Ascending aorta (tissue), 2 donors: ENCODE results near the gene HDAC11. TPM values are rescaled to one million over a fixed set of nuclear protein-coding genes. Genes with fewer than 3 reads are reported as not detected.

Experiments used
- DNase-seq, 2 donors: peaks; one replicate each; pipeline ENCODE4 v3.0.0-alpha.2; 2019; ENCODE audit warnings: low spot score in 2 of 2
- H3K27ac ChIP-seq, 2 donors: fragments of 200-600 bp; sonication (generic); one replicate each; pipeline ENCODE4 v1.5.1; 2016 to 2017; ENCODE audit warnings: mild to moderate bottlenecking in 1 of 2
- H3K27me3 ChIP-seq: fragments of 200-600 bp; sonication (generic); one replicate; pipeline ENCODE4 v1.5.1; 2017
- H3K36me3 ChIP-seq, 2 donors: fragments of 200-600 bp; sonication (generic); one replicate each; pipeline ENCODE4 v1.5.1; 2016
- H3K4me1 ChIP-seq, 2 donors: fragments of 200-600 bp; sonication (generic); one replicate each; pipeline ENCODE4 v1.5.1; 2016 to 2017; ENCODE audit warnings: mild to moderate bottlenecking in 1 of 2
- H3K4me3 ChIP-seq, 2 donors: fragments of 200-600 bp; sonication (generic); one replicate each; pipeline ENCODE4 v1.5.1; 2016 to 2017; ENCODE audit warnings: mild to moderate bottlenecking in 1 of 2
- H3K9me3 ChIP-seq, 2 donors: fragments of 200-600 bp; sonication (generic); one replicate each; pipeline ENCODE4 v1.5.1; 2016
- CTCF ChIP-seq, 3 experiments: fragments of 200-600 bp in 2 of 3; fragments of 450-650 bp in 1 of 3; sonication (generic) in 2 of 3; IDR thresholded peaks; one replicate each; pipeline ENCODE4 v1.5.1; 2016 to 2019; ENCODE audit warnings: antibody characterized with exemption in 3 of 3, mild to moderate bottlenecking in 1 of 3, moderate library complexity in 1 of 3
- intact Hi-C: fragments of 100-400 bp; cut with DNase I; formaldehyde crosslinking; loops from one replicate; pipeline ENCODE4 v1.15.1; 2023
- total RNA-seq: library from RNA; depleted of rRNA; stranded (reverse); fragments of >200 nt; gene quantifications from one replicate; pipeline ENCODE4 v1.1.0, GENCODE V29; 2016

The HDAC11 gene
- total RNA-seq, 1 donor from 2014 or later: 15.8 TPM

- Histone ChIP-seq H3K36me3 (no peaks in the 10 kb centered on the region), H3K27ac (peak overlapping the region in 1 of 2 donors; percentile 31), H3K4me3 (no peak overlapping the region), H3K27me3 (no peaks in the 10 kb centered on the region), H3K4me1 (peaks cover 4 to 8% of the 10 kb centered on the region in 2 donors), H3K9me3 (no peaks in the 10 kb centered on the region)
- peak in 1 of 2 donors; percentile 58 for DNase-seq
- TF ChIP-seq CTCF (IDR thresholded peaks at IDR 0.05): no peak
- intact Hi-C loops: no loop called here
These were observed 60.3 kb downstream of the HDAC11 start for GRCh38 chr3:13540297-13540995.

- Histone ChIP-seq H3K36me3 (no peaks in the 10 kb centered on the region), H3K4me1 (peaks cover 4 to 7% of the 10 kb centered on the region in 2 donors), H3K9me3 (no peaks in the 10 kb centered on the region), H3K4me3 (no peak overlapping the region), H3K27me3 (no peaks in the 10 kb centered on the region), H3K27ac (no peak overlapping the region)
- TF ChIP-seq CTCF (IDR thresholded peaks at IDR 0.05): no peak
- DNase-seq: no peak
- intact Hi-C loops: no loop called here
These were observed 61.6 kb downstream of the HDAC11 start for GRCh38 chr3:13541691-13542090.

- H3K36me3 ChIP-seq: no peaks in the 10 kb centered on the region
- TF ChIP-seq CTCF (IDR thresholded peaks at IDR 0.05): no peak
- no peaks in the 10 kb centered on the region for H3K9me3 ChIP-seq
- peaks cover 2 to 4% of the 10 kb centered on the region in 2 donors for H3K4me1 ChIP-seq
- no peak for DNase-seq
- intact Hi-C loops: no loop called here
- no peaks in the 10 kb centered on the region for H3K27me3 ChIP-seq
- no peak overlapping the region for H3K27ac ChIP-seq
- no peak overlapping the region for H3K4me3 ChIP-seq
These were observed 62.0 kb downstream of the HDAC11 start for GRCh38 chr3:13542142-13542541.

- intact Hi-C loops: no loop called here
- no peak for TF ChIP-seq CTCF (IDR thresholded peaks at IDR 0.05)
- H3K27ac ChIP-seq: peak overlapping the region; percentile 31 to 59
- peaks cover 2 to 4% of the 10 kb centered on the region in 2 donors for H3K4me1 ChIP-seq
- H3K27me3 ChIP-seq: no peaks in the 10 kb centered on the region
- DNase-seq: peak; percentile 55 to 87
- no peak overlapping the region for H3K4me3 ChIP-seq
- no peaks in the 10 kb centered on the region for H3K36me3 ChIP-seq
- H3K9me3 ChIP-seq: no peaks in the 10 kb centered on the region
These were observed 63.1 kb downstream of the HDAC11 start for GRCh38 chr3:13543253-13543652.

- no peak for DNase-seq
- intact Hi-C loops: no loop called here
- H3K36me3 ChIP-seq: no peaks in the 10 kb centered on the region
- no peaks in the 10 kb centered on the region for H3K27me3 ChIP-seq
- TF ChIP-seq CTCF (IDR thresholded peaks at IDR 0.05): no peak
- H3K4me1 ChIP-seq: peaks cover 4 to 6% of the 10 kb centered on the region in 2 donors
- no peak overlapping the region for H3K4me3 ChIP-seq
- H3K9me3 ChIP-seq: no peaks in the 10 kb centered on the region
- peak overlapping the region; percentile 46 to 59 for H3K27ac ChIP-seq
These were observed 64.3 kb downstream of the HDAC11 start for GRCh38 chr3:13544293-13544831.
